Natural killer cell (primary cell): ENCODE data around the gene HDAC4. TPM values are rescaled to one million over a fixed set of nuclear protein-coding genes. Genes with fewer than 3 reads are reported as not detected.

Experiments
- ATAC-seq, 3 donors: fragments of 150-1000 bp in 2 of 3; fragments of 200-7000 bp in 1 of 3; cut with Tn5 transposase; 1 replicate in 1 of 3; 2 replicates in 2 of 3; pipeline ENCODE4 v1.10.0; 2021; ENCODE audit warnings: mild to moderate bottlenecking in 2 of 3, moderate library complexity in 2 of 3
- DNase-seq, 2 donors: peaks; one replicate each; pipeline versions ENCODE4 v3.0.0 to v3.0.0-alpha.2; 2013 to 2021; ENCODE audit warnings: mixed read lengths in 1 of 2
- H3K27ac ChIP-seq: one replicate; pipeline ENCODE4 v1.5.1; 2013; ENCODE audit warnings: mild to moderate bottlenecking, low read length
- H3K27me3 ChIP-seq: one replicate; pipeline ENCODE4 v1.6.1; 2013; ENCODE audit warnings: low read length; ENCODE audit not compliant: control insufficient read depth, insufficient read depth
- H3K36me3 ChIP-seq: one replicate; pipeline ENCODE4 v1.6.1; 2013; ENCODE audit warnings: low read length; ENCODE audit not compliant: control insufficient read depth, insufficient read depth
- H3K4me1 ChIP-seq: one replicate; pipeline ENCODE4 v1.6.1; 2013; ENCODE audit warnings: low read length; ENCODE audit not compliant: control insufficient read depth, insufficient read depth
- H3K4me3 ChIP-seq: one replicate; pipeline ENCODE4 v1.5.1; 2013; ENCODE audit warnings: low read length
- H3K9me3 ChIP-seq: one replicate; pipeline ENCODE4 v1.6.1; 2013; ENCODE audit warnings: low read length; ENCODE audit not compliant: control insufficient read depth, insufficient read depth
- H3K27ac Mint-ChIP-seq, 2 donors: one replicate each; pipeline ENCODE4 v1.8.0; 2022; ENCODE audit warnings: mild to moderate bottlenecking in 2 of 2, mixed read lengths in 2 of 2, moderate library complexity in 1 of 2
- H3K27me3 Mint-ChIP-seq, 2 donors: one replicate each; pipeline ENCODE4 v1.8.0; 2022; ENCODE audit warnings: low read depth in 2 of 2, mixed read lengths in 2 of 2
- H3K36me3 Mint-ChIP-seq: one replicate; pipeline ENCODE4 v1.8.0; 2022; ENCODE audit warnings: mixed read lengths
- H3K4me1 Mint-ChIP-seq, 2 donors: one replicate each; pipeline ENCODE4 v1.8.0; 2022; ENCODE audit warnings: mixed read lengths in 2 of 2
- H3K4me3 Mint-ChIP-seq: one replicate; pipeline ENCODE4 v1.8.0; 2022; ENCODE audit warnings: mild to moderate bottlenecking, moderate library complexity, mixed read lengths
- H3K9me3 Mint-ChIP-seq, 2 donors: one replicate each; pipeline ENCODE4 v1.8.0; 2022; ENCODE audit warnings: mixed read lengths in 2 of 2
- WGBS: methylation state at CpG from one replicate; pipeline ENCODE4 v1.1.7; 2013; ENCODE audit warnings: missing lambda C conversion rate; ENCODE audit not compliant: insufficient coverage; 5-methylcytosine and 5-hydroxymethylcytosine counted together
- intact Hi-C: fragments of 100-400 bp; cut with micrococcal nuclease; formaldehyde crosslinking; loops from one replicate; pipeline ENCODE4 v1.14.2; 2022
- total RNA-seq, 4 donors: library from RNA; stranded (reverse); fragments of 120-200 nt in 1 of 4; gene quantifications; one replicate each; pipeline versions ENCODE4 v1.2.3 to v1.2.4, GENCODE V29; 2013 to 2022
- TF ChIP-seq, protein P1 (sequence below): fragments of 200-600 bp; IDR thresholded peaks from one replicate; pipeline ENCODE4 v1.8.0; 2022; ENCODE audit warnings: antibody characterized with exemption

Gene HDAC4
- total RNA-seq, 3 donors from 2014 or later (not counting 1 experiment from before 2014, with no cell fraction given) = 74.9 to 105 (median 100) TPM

DNA sequence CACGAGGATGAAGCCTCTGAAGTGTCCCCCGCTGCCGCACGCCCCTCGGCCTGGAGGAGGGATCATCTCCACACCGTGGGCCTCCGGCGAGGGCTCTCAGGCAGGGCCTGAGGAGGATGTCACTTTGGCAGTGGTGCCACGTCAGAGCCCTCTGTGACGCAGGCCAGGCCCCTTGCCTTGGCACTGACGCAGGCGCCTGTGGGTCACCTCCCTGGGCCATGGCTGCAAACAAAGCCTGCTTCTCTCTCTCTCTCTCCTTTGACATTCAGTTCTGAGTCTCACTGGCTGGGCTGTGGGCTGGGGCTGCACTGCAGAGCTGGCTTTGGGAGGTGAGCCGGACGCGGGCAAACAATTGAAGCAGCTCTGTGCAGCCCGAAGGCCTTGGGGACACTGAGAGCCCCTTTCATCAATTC lies 279.2 kb downstream of the HDAC4 start:
- WGBS = 95% methylated on average over 16 of the region's 16 CpGs
- H3K4me3 ChIP-seq = no peak overlapping the region
- TF ChIP-seq, protein P1, sequence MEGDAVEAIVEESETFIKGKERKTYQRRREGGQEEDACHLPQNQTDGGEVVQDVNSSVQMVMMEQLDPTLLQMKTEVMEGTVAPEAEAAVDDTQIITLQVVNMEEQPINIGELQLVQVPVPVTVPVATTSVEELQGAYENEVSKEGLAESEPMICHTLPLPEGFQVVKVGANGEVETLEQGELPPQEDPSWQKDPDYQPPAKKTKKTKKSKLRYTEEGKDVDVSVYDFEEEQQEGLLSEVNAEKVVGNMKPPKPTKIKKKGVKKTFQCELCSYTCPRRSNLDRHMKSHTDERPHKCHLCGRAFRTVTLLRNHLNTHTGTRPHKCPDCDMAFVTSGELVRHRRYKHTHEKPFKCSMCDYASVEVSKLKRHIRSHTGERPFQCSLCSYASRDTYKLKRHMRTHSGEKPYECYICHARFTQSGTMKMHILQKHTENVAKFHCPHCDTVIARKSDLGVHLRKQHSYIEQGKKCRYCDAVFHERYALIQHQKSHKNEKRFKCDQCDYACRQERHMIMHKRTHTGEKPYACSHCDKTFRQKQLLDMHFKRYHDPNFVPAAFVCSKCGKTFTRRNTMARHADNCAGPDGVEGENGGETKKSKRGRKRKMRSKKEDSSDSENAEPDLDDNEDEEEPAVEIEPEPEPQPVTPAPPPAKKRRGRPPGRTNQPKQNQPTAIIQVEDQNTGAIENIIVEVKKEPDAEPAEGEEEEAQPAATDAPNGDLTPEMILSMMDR = no peak
- Mint-ChIP-seq H3K9me3 (no peaks in the 10 kb centered on the region), H3K4me3 (no peak overlapping the region), H3K4me1 (peaks cover 27 to 36% of the 10 kb centered on the region in 2 donors), H3K27me3 (peaks cover 0 to 16% of the 10 kb centered on the region in 2 donors), H3K36me3 (peaks cover 8% of the 10 kb centered on the region), H3K27ac (no peak overlapping the region)
- H3K4me1 ChIP-seq = peaks cover 12% of the 10 kb centered on the region
- H3K27me3 ChIP-seq = no peaks in the 10 kb centered on the region
- H3K27ac ChIP-seq = no peak overlapping the region
- ATAC-seq (no peak), DNase-seq (no peak)
- peaks cover 24% of the 10 kb centered on the region for H3K36me3 ChIP-seq
- no peaks in the 10 kb centered on the region for H3K9me3 ChIP-seq
- intact Hi-C loops = no loop called here

DNA sequence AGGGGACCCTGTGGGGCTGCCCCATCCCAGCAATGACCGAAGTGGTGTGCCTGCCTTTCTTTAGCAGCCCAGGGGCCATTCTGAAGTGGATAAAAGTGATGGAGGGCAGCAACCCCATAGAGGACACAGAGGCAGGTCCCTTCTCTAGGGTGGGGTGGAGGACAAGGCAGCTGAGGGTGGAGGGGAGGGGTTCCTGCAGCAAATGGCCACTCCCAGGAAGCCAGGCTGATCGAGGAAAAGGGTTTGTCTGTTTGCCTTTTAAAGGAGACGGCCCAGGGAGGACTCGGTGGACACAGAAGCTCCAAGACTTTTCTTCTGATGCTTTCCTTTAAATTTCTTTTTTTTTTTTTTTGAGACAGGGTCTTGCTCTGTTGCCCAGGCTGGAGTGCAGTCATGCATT lies 280.2 kb downstream of the HDAC4 start:
- Mint-ChIP-seq H3K27ac (no peak overlapping the region), H3K36me3 (peaks cover 8% of the 10 kb centered on the region), H3K4me3 (no peak overlapping the region), H3K4me1 (peaks cover 32 to 46% of the 10 kb centered on the region in 2 donors), H3K9me3 (no peaks in the 10 kb centered on the region), H3K27me3 (peaks cover 0 to 19% of the 10 kb centered on the region in 2 donors)
- no peak for ATAC-seq
- Histone ChIP-seq H3K9me3 (no peaks in the 10 kb centered on the region), H3K4me3 (no peak overlapping the region), H3K27ac (no peak overlapping the region), H3K27me3 (no peaks in the 10 kb centered on the region), H3K36me3 (peaks cover 15% of the 10 kb centered on the region), H3K4me1 (peaks cover 12% of the 10 kb centered on the region)
- intact Hi-C loops = no loop called here
- WGBS = 72% methylated on average over 4 of the region's 4 CpGs
- TF ChIP-seq, protein P1 = no peak
- DNase-seq = no peak

DNA sequence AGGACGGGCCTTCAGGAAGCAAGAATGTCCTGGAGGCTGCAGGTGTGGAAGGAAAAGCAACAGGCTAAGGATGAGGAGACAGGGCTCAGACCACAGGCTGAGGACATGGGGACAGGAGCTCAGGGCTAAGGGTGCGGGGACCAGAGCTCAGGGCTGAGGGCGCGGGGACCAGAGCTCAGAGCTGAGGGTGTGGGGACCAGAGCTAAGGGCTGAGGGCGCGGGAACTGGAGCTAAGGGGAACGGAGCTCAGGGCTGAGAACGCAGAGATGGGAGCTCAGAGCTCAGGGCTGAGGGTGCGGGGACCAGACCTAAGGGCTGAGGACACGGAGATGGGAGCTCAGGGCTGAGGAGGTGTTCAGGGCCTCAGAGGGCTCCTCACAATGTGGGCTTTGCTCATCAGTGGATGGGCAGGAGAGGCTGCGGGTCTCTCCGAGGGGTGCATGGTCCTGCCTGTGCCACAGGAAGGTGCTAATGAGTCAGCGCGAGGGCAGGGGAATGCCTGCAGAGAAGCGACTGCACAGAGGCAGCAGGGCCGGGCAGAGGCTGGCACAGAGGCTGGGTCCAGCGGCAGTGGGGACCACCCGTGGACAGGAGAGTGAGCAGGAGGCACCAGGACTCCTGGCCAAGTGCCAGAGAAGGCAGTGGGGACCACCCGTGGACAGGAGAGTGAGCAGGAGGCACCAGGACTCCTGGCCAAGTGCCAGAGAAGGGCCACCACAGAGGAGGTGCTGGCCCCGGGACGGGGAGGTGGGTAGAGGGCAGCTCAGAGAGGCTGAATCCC lies 281.3 kb downstream of the HDAC4 start:
- intact Hi-C loops = no loop called here
- peak overlapping the region in 1 of 2 donors; percentile 37 for H3K27ac Mint-ChIP-seq
- WGBS = 92% methylated on average over 21 of the region's 21 CpGs
- DNase-seq (no peak), ATAC-seq (no peak)
- Histone ChIP-seq H3K9me3 (no peaks in the 10 kb centered on the region), H3K4me3 (no peak overlapping the region), H3K36me3 (peaks cover 10% of the 10 kb centered on the region), H3K4me1 (peaks cover 12% of the 10 kb centered on the region), H3K27ac (no peak overlapping the region), H3K27me3 (no peaks in the 10 kb centered on the region)
- peaks cover 0 to 19% of the 10 kb centered on the region in 2 donors for H3K27me3 Mint-ChIP-seq
- H3K9me3 Mint-ChIP-seq = no peaks in the 10 kb centered on the region
- no peaks in the 10 kb centered on the region for H3K36me3 Mint-ChIP-seq
- TF ChIP-seq, protein P1 = no peak
- H3K4me3 Mint-ChIP-seq = no peak overlapping the region
- peaks cover 32 to 47% of the 10 kb centered on the region in 2 donors for H3K4me1 Mint-ChIP-seq
